ENCODE data around the gene AGMO.

AGMO gene

GRCh38 chr7:15567036-15567435 is 5.2 kb upstream of the AGMO start:
- TF ChIP-seq, protein P1, sequence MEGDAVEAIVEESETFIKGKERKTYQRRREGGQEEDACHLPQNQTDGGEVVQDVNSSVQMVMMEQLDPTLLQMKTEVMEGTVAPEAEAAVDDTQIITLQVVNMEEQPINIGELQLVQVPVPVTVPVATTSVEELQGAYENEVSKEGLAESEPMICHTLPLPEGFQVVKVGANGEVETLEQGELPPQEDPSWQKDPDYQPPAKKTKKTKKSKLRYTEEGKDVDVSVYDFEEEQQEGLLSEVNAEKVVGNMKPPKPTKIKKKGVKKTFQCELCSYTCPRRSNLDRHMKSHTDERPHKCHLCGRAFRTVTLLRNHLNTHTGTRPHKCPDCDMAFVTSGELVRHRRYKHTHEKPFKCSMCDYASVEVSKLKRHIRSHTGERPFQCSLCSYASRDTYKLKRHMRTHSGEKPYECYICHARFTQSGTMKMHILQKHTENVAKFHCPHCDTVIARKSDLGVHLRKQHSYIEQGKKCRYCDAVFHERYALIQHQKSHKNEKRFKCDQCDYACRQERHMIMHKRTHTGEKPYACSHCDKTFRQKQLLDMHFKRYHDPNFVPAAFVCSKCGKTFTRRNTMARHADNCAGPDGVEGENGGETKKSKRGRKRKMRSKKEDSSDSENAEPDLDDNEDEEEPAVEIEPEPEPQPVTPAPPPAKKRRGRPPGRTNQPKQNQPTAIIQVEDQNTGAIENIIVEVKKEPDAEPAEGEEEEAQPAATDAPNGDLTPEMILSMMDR (IDR thresholded peaks at IDR 0.05; ENCODE audit: low read depth, low read length, missing control alignments): no peak
- H3K4me3 ChIP-seq (ENCODE audit: low read depth, low read length): no peak overlapping the region
- no peak for DNase-seq (ENCODE audit: low read depth)

GRCh38 chr7:15566476-15566875 is 4.7 kb upstream of the AGMO start:
- TF ChIP-seq, protein P1 (IDR thresholded peaks at IDR 0.05; ENCODE audit: low read depth, low read length, missing control alignments): no peak
- no peak overlapping the region for H3K4me3 ChIP-seq (ENCODE audit: low read depth, low read length)
- no peak for DNase-seq (ENCODE audit: low read depth)

- DNase-seq (ENCODE audit: low read depth): no peak
- no peak overlapping the region for H3K4me3 ChIP-seq (ENCODE audit: low read depth, low read length)
- TF ChIP-seq, protein P1 (IDR thresholded peaks at IDR 0.05; ENCODE audit: low read depth, low read length, missing control alignments): no peak
These were observed 847 bp downstream of the AGMO start for GRCh38 chr7:15560968-15561367.

DNA sequence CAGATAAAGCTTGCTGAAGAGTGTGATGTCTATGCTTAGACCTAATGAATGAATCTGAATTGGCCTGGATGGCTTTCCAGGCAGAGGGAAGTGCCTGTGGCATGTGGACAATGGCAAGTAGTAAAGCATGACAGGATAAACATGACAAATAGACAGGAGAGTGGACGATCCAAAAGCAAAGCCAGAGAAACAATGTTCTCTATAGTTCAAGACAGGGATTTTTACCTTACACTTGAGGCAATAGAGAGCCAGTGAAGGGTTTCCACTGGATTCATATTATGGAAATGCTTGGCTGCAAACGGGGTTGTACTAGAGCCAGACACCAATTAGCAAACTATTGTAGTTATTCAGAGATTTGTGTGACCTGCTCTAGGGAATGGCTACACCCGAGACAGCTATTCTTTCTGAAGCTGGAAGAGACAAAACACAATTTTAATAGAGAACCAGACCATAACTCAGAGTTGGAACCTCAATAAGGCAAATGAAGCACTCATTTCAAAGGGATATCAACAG is 2.3 kb downstream of the AGMO start:
- TF ChIP-seq, protein P1 (IDR thresholded peaks at IDR 0.05; ENCODE audit: low read depth, low read length, missing control alignments): no peak
- no peak for DNase-seq (ENCODE audit: low read depth)
- no peak overlapping the region for H3K4me3 ChIP-seq (ENCODE audit: low read depth, low read length)

- no peak for DNase-seq (ENCODE audit: low read depth)
- no peak overlapping the region for H3K4me3 ChIP-seq (ENCODE audit: low read depth, low read length)
- TF ChIP-seq, protein P1 (IDR thresholded peaks at IDR 0.05; ENCODE audit: low read depth, low read length, missing control alignments): no peak
These were observed 3.1 kb downstream of the AGMO start for GRCh38 chr7:15558756-15559155.

GRCh38 chr7:15557686-15558085 is 4.1 kb downstream of the AGMO start:
- H3K4me3 ChIP-seq (ENCODE audit: low read depth, low read length): no peak overlapping the region
- TF ChIP-seq, protein P1 (IDR thresholded peaks at IDR 0.05; ENCODE audit: low read depth, low read length, missing control alignments): no peak
- DNase-seq (ENCODE audit: low read depth): no peak

DNA sequence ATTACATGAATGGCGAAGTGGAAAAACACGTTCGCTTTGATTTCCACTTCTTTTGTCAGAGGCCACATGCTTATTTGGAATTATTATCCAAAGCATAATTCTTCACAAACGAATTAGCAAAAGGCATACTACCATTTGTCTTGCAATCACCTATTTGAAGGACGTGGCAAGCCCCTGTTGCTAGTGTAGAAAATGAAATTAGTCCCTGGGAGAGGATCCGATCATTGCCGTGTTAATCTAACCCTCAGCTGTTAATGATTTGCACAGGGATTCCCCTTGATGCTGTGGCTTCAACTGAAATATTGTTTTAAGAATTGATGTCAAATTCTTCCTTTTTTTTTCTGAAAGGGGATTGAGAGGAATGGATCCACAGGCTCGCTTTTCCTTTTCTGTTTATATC is 4.6 kb downstream of the AGMO start:
- no peak overlapping the region for H3K4me3 ChIP-seq (ENCODE audit: low read depth, low read length)
- TF ChIP-seq, protein P1 (IDR thresholded peaks at IDR 0.05; ENCODE audit: low read depth, low read length, missing control alignments): no peak
- no peak for DNase-seq (ENCODE audit: low read depth)

Measured in GM12864 (cell line).